ENCODE data around the gene ASCL1.

Gene ASCL1

DNA sequence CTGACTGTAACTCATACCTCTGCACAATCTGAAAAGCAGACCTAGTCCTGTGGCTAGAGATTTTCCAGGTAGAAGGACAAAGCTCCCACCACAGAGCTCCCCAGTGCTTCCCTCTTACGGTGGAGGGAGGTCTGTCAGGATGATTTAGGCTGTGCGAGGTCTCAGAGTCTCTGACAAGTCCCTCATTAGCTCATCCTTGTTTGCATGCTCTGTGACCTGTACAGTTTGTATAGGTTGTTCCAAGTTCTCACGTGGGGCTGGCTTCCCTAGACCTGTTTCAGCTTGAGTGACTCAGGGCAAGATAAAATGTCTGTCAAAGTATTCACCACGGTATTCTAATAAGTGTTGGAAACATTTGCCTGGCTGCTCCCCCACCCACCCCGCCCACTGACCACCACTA is 34.8 kb downstream of the ASCL1 start:
- H3K4me3 ChIP-seq (ENCODE audit: low read depth in 1 of 2, low read length in 2 of 2): no peak overlapping the region
- H3K36me3 ChIP-seq (ENCODE audit: control insufficient read depth in 1 of 2, insufficient read depth in 2 of 2, low read length in 2 of 2): no peaks in the 10 kb centered on the region
- peaks cover 0 to 2% of the 10 kb centered on the region in 2 donors for H3K9me3 ChIP-seq (ENCODE audit: control insufficient read depth in 1 of 2, low read length in 2 of 2)
- no peak overlapping the region for H3K27ac ChIP-seq (ENCODE audit: low read length)
- no peaks in the 10 kb centered on the region for H3K27me3 ChIP-seq (ENCODE audit: low read depth, low read length)
- H3K4me1 ChIP-seq (ENCODE audit: control insufficient read depth in 1 of 2, insufficient read depth in 2 of 2, low read length in 2 of 2): no peaks in the 10 kb centered on the region

GRCh38 chr12:102992720-102993119 is 35.2 kb downstream of the ASCL1 start:
- H3K9me3 ChIP-seq (ENCODE audit: control insufficient read depth in 1 of 2, low read length in 2 of 2): peaks cover 0 to 2% of the 10 kb centered on the region in 2 donors
- H3K27ac ChIP-seq (ENCODE audit: low read length): no peak overlapping the region
- no peaks in the 10 kb centered on the region for H3K27me3 ChIP-seq (ENCODE audit: low read depth, low read length)
- H3K36me3 ChIP-seq (ENCODE audit: control insufficient read depth in 1 of 2, insufficient read depth in 2 of 2, low read length in 2 of 2): no peaks in the 10 kb centered on the region
- no peaks in the 10 kb centered on the region for H3K4me1 ChIP-seq (ENCODE audit: control insufficient read depth in 1 of 2, insufficient read depth in 2 of 2, low read length in 2 of 2)
- H3K4me3 ChIP-seq (ENCODE audit: low read depth in 1 of 2, low read length in 2 of 2): no peak overlapping the region

GRCh38 chr12:102993537-102993936 is 36.1 kb downstream of the ASCL1 start:
- H3K27ac ChIP-seq (ENCODE audit: low read length): no peak overlapping the region
- H3K4me3 ChIP-seq (ENCODE audit: low read depth in 1 of 2, low read length in 2 of 2): no peak overlapping the region
- H3K4me1 ChIP-seq (ENCODE audit: control insufficient read depth in 1 of 2, insufficient read depth in 2 of 2, low read length in 2 of 2): no peaks in the 10 kb centered on the region
- no peaks in the 10 kb centered on the region for H3K36me3 ChIP-seq (ENCODE audit: control insufficient read depth in 1 of 2, insufficient read depth in 2 of 2, low read length in 2 of 2)
- H3K27me3 ChIP-seq (ENCODE audit: low read depth, low read length): no peaks in the 10 kb centered on the region
- H3K9me3 ChIP-seq (ENCODE audit: control insufficient read depth in 1 of 2, low read length in 2 of 2): peaks cover 0 to 2% of the 10 kb centered on the region in 2 donors

DNA sequence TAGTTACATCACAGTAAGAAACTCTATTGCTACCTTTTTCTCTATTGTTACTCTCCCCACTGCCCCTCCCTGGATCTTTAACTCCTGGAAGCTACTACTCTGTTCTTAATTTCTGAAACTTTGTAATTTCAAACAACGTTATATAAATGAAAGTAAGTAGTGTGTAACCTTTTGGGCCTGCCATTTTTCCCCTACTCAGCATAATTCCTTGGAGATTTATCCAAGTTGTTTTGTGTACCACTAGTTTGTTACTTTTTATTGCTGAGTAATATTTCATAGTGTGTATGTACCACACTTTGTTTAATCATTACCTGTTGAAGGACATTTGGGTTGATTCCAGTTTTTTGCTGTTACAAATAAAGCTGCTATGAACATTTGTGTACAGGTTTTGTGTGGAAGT is 37.9 kb downstream of the ASCL1 start:
- Histone ChIP-seq H3K27ac (ENCODE audit: low read length) (no peak overlapping the region), H3K4me1 (ENCODE audit: control insufficient read depth in 1 of 2, insufficient read depth in 2 of 2, low read length in 2 of 2) (no peaks in the 10 kb centered on the region), H3K9me3 (ENCODE audit: control insufficient read depth in 1 of 2, low read length in 2 of 2) (peaks cover 0 to 2% of the 10 kb centered on the region in 2 donors), H3K27me3 (ENCODE audit: low read depth, low read length) (no peaks in the 10 kb centered on the region), H3K4me3 (ENCODE audit: low read depth in 1 of 2, low read length in 2 of 2) (no peak overlapping the region), H3K36me3 (ENCODE audit: control insufficient read depth in 1 of 2, insufficient read depth in 2 of 2, low read length in 2 of 2) (no peaks in the 10 kb centered on the region)

All from muscle layer of duodenum (tissue), 2 donors.